HepG2 (cell line): Measurements from ENCODE around the gene KRT71. TPM values are rescaled to one million over a fixed set of nuclear protein-coding genes. Genes with fewer than 3 reads are reported as not detected.

Experiments used
- ELK4 ChIP-seq: sonication (generic); formaldehyde crosslinking; IDR thresholded peaks from 2 replicates; pipeline ENCODE4 v1.9.0; 2021; ENCODE audit warnings: missing genetic modification reagents, borderline replicate concordance
- JDP2 ChIP-seq: sonication (generic); formaldehyde crosslinking; IDR thresholded peaks from 2 replicates; pipeline ENCODE4 v1.8.1; 2022; ENCODE audit warnings: missing genetic modification reagents, borderline replicate concordance
- MIER3 ChIP-seq: IDR thresholded peaks from 2 replicates; pipeline ENCODE4 v1.6.1; 2016; ENCODE audit warnings: missing compliant biosample characterization, borderline replicate concordance
- MYNN ChIP-seq: sonication (generic); formaldehyde crosslinking; IDR thresholded peaks from 2 replicates; pipeline ENCODE4 v1.4.0; 2020; ENCODE audit warnings: mild to moderate bottlenecking, low read depth, missing genetic modification reagents
- NR2F2 ChIP-seq: IDR thresholded peaks from 2 replicates; pipeline ENCODE4 v1.6.1; 2012; ENCODE audit warnings: low read depth, inconsistent platforms, borderline replicate concordance
- ZHX2 ChIP-seq, 2 experiments: sonication (generic) in 1 of 2; formaldehyde crosslinking in 1 of 2; IDR thresholded peaks; 2 replicates each; pipeline versions ENCODE4 v1.6.1 to v1.9.0; 2014 to 2022; ENCODE audit warnings: antibody characterized with exemption in 1 of 2, borderline replicate concordance in 1 of 2, inconsistent platforms in 1 of 2, low read depth in 1 of 2, missing genetic modification reagents in 1 of 2
- ZNF547 ChIP-seq: sonication (generic); formaldehyde crosslinking; IDR thresholded peaks from 2 replicates; pipeline ENCODE4 v1.5.1; 2020; ENCODE audit warnings: mild to moderate bottlenecking, missing genetic modification reagents
- ZNF850 ChIP-seq: sonication (generic); formaldehyde crosslinking; conservative IDR thresholded peaks from 2 replicates; pipeline ENCODE4 v1.9.0; 2021; ENCODE audit warnings: mild to moderate bottlenecking, missing genetic modification reagents
- polyA plus RNA-seq, 8 experiments: library from polyadenylated mRNA; depleted of rRNA in 3 of 8; stranded (reverse) in 7 of 8; unstranded in 1 of 8; fragments of >200 nt; fragmentation: Illumina TruSeq in 4 of 8; extraction: Trizol in 4 of 8; gene quantifications; 2 replicates each; pipeline versions ENCODE4 v1.2.1 to v1.2.3, GENCODE V29; 2011 to 2016; ENCODE audit warnings: low read depth in 4 of 8, missing spikeins in 1 of 8, mixed read lengths in 1 of 8; ENCODE audit not compliant: insufficient read depth in 1 of 8
- total RNA-seq, 5 experiments: library from RNA; depleted of rRNA; stranded (reverse); fragments of >200 nt; fragmentation: Illumina TruSeq; extraction: Trizol; gene quantifications; 2 replicates each; pipeline ENCODE4 v1.2.3, GENCODE V29; 2016; ENCODE audit warnings: low read depth in 1 of 5
- TF ChIP-seq, protein P1 (sequence below), 2 experiments: sonication (generic) in 1 of 2; formaldehyde crosslinking in 1 of 2; IDR thresholded peaks; 2 replicates each; pipeline versions ENCODE4 v1.5.1 to v1.6.1; 2011 to 2020; ENCODE audit warnings: borderline replicate concordance in 1 of 2, low read depth in 1 of 2, low read length in 1 of 2, mild to moderate bottlenecking in 1 of 2, missing genetic modification reagents in 1 of 2, moderate library complexity in 1 of 2
- TF ChIP-seq, protein P2 (sequence below): sonication (generic); formaldehyde crosslinking; IDR thresholded peaks from 2 replicates; pipeline ENCODE4 v1.5.0; 2020; ENCODE audit warnings: mild to moderate bottlenecking, missing genetic modification reagents, moderate library complexity

KRT71 gene
- total and polyA plus RNA-seq, 2 of the 13 experiments (the other 11 are each of a cell fraction or from before 2014, with no cell fraction given), result not detected

- TF ChIP-seq, protein P1, sequence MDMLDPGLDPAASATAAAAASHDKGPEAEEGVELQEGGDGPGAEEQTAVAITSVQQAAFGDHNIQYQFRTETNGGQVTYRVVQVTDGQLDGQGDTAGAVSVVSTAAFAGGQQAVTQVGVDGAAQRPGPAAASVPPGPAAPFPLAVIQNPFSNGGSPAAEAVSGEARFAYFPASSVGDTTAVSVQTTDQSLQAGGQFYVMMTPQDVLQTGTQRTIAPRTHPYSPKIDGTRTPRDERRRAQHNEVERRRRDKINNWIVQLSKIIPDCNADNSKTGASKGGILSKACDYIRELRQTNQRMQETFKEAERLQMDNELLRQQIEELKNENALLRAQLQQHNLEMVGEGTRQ (IDR thresholded peaks at IDR 0.05; ENCODE audit: low read depth, low read length), result no peak
- TF ChIP-seq, protein P1 (CRISPR knock-in tag; IDR thresholded peaks at IDR 0.05; ENCODE audit: borderline replicate concordance), result no peak
- TF ChIP-seq ZNF850 (CRISPR knock-in tag), result no peak
- TF ChIP-seq ZNF547 (CRISPR knock-in tag), result no peak
- TF ChIP-seq MYNN (CRISPR knock-in tag), result no peak
- no peak for TF ChIP-seq NR2F2
- TF ChIP-seq ZHX2 (IDR thresholded peaks at IDR 0.05; ENCODE audit: low read depth), result no peak
- no peak for TF ChIP-seq ZHX2 (CRISPR knock-in tag; IDR thresholded peaks at IDR 0.05; ENCODE audit: borderline replicate concordance)
- no peak for TF ChIP-seq MIER3 (CRISPR knock-in tag)
- no peak for TF ChIP-seq ELK4 (CRISPR knock-in tag)
- TF ChIP-seq, protein P2, sequence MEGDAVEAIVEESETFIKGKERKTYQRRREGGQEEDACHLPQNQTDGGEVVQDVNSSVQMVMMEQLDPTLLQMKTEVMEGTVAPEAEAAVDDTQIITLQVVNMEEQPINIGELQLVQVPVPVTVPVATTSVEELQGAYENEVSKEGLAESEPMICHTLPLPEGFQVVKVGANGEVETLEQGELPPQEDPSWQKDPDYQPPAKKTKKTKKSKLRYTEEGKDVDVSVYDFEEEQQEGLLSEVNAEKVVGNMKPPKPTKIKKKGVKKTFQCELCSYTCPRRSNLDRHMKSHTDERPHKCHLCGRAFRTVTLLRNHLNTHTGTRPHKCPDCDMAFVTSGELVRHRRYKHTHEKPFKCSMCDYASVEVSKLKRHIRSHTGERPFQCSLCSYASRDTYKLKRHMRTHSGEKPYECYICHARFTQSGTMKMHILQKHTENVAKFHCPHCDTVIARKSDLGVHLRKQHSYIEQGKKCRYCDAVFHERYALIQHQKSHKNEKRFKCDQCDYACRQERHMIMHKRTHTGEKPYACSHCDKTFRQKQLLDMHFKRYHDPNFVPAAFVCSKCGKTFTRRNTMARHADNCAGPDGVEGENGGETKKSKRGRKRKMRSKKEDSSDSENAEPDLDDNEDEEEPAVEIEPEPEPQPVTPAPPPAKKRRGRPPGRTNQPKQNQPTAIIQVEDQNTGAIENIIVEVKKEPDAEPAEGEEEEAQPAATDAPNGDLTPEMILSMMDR (CRISPR knock-in tag), result no peak
- TF ChIP-seq JDP2, result no peak
Measured at GRCh38 chr12:52573306-52573705, 20.4 kb upstream of the KRT71 start (continued).
